HG02938 (cell line): Measurements from ENCODE around the gene CDCA4.

ENCODE experiments used
- ATAC-seq: cut with Tn5 transposase; IDR thresholded peaks from one replicate; pipeline ENCODE4 v1.9.1; 2021; ENCODE audit warnings: mild to moderate bottlenecking, moderate library complexity; ENCODE audit not compliant: unreplicated experiment

Gene CDCA4

DNA sequence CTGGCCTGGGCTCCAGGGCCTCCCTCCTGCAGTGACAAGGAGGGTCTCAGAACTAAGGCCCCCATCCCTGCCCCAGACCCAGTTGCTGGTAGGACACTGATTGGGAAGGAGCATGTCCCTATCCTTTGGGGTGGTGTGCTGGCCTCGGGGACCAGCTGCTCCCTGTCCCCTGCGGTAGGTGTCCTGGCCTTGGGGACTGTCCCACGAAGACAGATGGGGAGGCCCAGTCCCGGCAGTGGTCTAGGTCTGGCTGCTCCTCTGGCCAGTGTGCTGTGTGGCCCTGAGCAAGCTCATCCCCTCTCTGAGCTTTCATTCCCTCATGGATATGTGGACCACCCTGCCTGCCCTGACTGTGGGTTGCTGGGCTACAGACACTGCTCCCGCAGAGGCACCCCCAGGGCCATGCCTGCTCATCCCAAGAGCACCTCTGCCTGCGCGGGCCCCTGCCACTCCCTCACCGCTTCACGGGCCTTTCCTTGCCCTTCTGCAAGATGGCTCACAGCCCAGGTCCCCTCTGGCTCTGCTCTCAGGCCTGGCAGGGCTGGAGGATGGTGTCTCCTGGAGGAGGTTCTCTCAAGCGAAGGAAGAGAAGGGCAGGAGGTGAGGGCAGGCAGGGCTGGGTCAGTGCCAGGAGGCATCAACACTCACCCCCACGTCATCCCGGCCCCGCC, 55.2 kb downstream of the CDCA4 start:
- ATAC-seq: no peak

DNA sequence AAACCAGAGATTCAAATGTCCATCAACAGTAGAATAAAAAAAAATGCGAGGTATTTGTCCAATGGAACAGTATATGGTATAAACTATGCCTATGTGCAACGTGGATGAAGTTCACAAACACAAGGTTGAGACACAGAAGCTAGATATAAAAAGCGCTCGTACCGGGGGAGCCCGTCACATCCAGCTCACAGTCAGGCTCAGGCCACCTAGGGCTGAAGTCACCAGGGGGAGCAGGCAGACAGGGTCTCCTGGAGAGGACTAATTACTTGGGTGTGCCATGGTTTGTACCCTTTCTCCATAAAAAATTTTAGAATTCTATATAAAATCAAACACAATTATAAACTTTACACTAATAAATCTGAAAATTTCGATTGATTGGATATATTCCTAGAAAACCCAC, 56.3 kb downstream of the CDCA4 start:
- no peak for ATAC-seq
